ENCODE results near the gene GLB1L2. TPM values are rescaled to one million over a fixed set of nuclear protein-coding genes. Genes with fewer than 3 reads are reported as not detected.
A peak's percentile ranks its signal among the peaks of the same experiment; 100 is the strongest.

The GLB1L2 gene
- total RNA-seq, 1 donor from 2014 or later: 3.4 TPM

GRCh38 chr11:134406264-134407185, 74.7 kb downstream of the GLB1L2 start:
- TF ChIP-seq CTCF (IDR thresholded peaks at IDR 0.05; ENCODE audit: insufficient read depth, low read length, severe bottlenecking): no peak
- no peak for FAIRE-seq
- Histone ChIP-seq H3K4me3 (ENCODE audit: low read depth, low read length) (no peak overlapping the region), H3K36me3 (ENCODE audit: control insufficient read depth, insufficient read depth, low read length) (no peaks in the 10 kb centered on the region), H3K27me3 (ENCODE audit: control insufficient read depth, insufficient read depth, low read length) (peaks cover 17% of the 10 kb centered on the region)
- DNase-seq (ENCODE audit: low read depth): peak; percentile 62

GRCh38 chr11:134407321-134407828, 75.6 kb downstream of the GLB1L2 start:
- H3K27me3 ChIP-seq (ENCODE audit: control insufficient read depth, insufficient read depth, low read length): peaks cover 18% of the 10 kb centered on the region
- no peak for FAIRE-seq

GRCh38 chr11:134407923-134408322, 76.1 kb downstream of the GLB1L2 start:
- no peak for FAIRE-seq
- TF ChIP-seq CTCF (IDR thresholded peaks at IDR 0.05; ENCODE audit: insufficient read depth, low read length, severe bottlenecking): no peak
- Histone ChIP-seq H3K27me3 (ENCODE audit: control insufficient read depth, insufficient read depth, low read length) (peaks cover 19% of the 10 kb centered on the region), H3K4me3 (ENCODE audit: low read depth, low read length) (no peak overlapping the region), H3K36me3 (ENCODE audit: control insufficient read depth, insufficient read depth, low read length) (no peaks in the 10 kb centered on the region)
- no peak for DNase-seq (ENCODE audit: low read depth)

More at GRCh38 chr11:134407321-134407828, 75.6 kb downstream of the GLB1L2 start:
- Histone ChIP-seq H3K36me3 (ENCODE audit: control insufficient read depth, insufficient read depth, low read length) (no peaks in the 10 kb centered on the region), H3K4me3 (ENCODE audit: low read depth, low read length) (no peak overlapping the region)
- no peak for TF ChIP-seq CTCF (IDR thresholded peaks at IDR 0.05; ENCODE audit: insufficient read depth, low read length, severe bottlenecking)
- no peak for DNase-seq (ENCODE audit: low read depth)

GRCh38 chr11:134409552-134410429, 78.0 kb downstream of the GLB1L2 start:
- FAIRE-seq (no peak), DNase-seq (ENCODE audit: low read depth) (no peak)
- Histone ChIP-seq H3K27me3 (ENCODE audit: control insufficient read depth, insufficient read depth, low read length) (peaks cover 29% of the 10 kb centered on the region), H3K4me3 (ENCODE audit: low read depth, low read length) (no peak overlapping the region), H3K36me3 (ENCODE audit: control insufficient read depth, insufficient read depth, low read length) (no peaks in the 10 kb centered on the region)
- no peak for TF ChIP-seq CTCF (IDR thresholded peaks at IDR 0.05; ENCODE audit: insufficient read depth, low read length, severe bottlenecking)

GRCh38 chr11:134410766-134411165, 79.0 kb downstream of the GLB1L2 start:
- no peak for DNase-seq (ENCODE audit: low read depth)
- Histone ChIP-seq H3K4me3 (ENCODE audit: low read depth, low read length) (no peak overlapping the region), H3K27me3 (ENCODE audit: control insufficient read depth, insufficient read depth, low read length) (peaks cover 29% of the 10 kb centered on the region), H3K36me3 (ENCODE audit: control insufficient read depth, insufficient read depth, low read length) (no peaks in the 10 kb centered on the region)
- no peak for TF ChIP-seq CTCF (IDR thresholded peaks at IDR 0.05; ENCODE audit: insufficient read depth, low read length, severe bottlenecking)
- no peak for FAIRE-seq

Measured in bronchial epithelial cell (primary cell).